Fibroblast of pulmonary artery (primary cell): Measurements from ENCODE around the gene RGS2.

Source experiments
- DNase-seq: peaks from one replicate; pipeline ENCODE4 v3.0.0-alpha.2; 2010; ENCODE audit warnings: low read depth
- H3K4me3 ChIP-seq: replicated peaks from 2 replicates; pipeline ENCODE4 v1.5.1; 2011; ENCODE audit warnings: low read depth, mild to moderate bottlenecking, control low read depth, low read length, moderate library complexity
- CTCF ChIP-seq: IDR thresholded peaks from 2 replicates; pipeline ENCODE4 v1.5.1; 2011; ENCODE audit warnings: mild to moderate bottlenecking, control low read depth, low read length, inconsistent platforms; ENCODE audit errors: missing control alignments

The RGS2 gene

DNA sequence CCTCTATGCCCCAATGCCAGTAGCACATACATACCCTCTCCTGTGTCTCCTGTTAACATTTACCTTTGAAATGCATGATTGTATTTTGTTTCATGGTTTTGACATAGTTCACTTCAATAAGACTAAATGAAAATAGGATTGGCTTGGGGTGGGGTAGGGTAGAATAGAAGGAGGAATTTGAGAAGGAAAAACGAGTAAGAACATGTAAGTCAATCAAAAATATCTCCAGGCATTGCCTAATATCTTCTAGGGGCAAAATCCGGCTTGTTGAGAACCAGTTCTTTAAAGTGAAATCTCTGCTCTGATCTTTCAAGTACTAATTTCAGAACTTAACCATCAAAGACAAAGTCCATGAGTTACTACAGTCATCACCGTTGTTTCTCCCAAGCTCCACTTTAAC lies 31.8 kb upstream of the RGS2 start:
- DNase-seq = no peak
- TF ChIP-seq CTCF = no peak
- no peak overlapping the region for H3K4me3 ChIP-seq

- DNase-seq = no peak
- H3K4me3 ChIP-seq = no peak overlapping the region
- no peak for TF ChIP-seq CTCF
Measured at GRCh38 chr1:192783791-192784190, 25.0 kb upstream of the RGS2 start.

DNA sequence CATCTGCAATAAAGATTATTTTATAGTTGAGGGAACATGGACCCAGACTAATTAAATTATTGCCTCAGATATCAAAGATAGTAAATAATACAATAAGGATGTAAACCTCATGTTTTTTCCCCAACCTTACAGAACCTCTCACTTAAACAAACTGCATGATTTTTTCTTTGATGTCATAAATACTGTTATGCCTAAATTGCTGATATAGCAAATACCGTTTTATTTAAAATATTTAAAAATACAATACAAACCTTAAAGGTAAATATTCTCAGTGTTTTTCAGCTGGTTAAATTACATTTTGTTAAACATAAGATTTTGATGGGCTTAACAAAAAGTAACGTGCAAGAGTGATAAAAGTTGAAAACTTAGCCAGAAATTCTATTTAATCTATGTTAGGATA lies 24.4 kb upstream of the RGS2 start:
- no peak for DNase-seq
- no peak overlapping the region for H3K4me3 ChIP-seq
- TF ChIP-seq CTCF = no peak

DNA sequence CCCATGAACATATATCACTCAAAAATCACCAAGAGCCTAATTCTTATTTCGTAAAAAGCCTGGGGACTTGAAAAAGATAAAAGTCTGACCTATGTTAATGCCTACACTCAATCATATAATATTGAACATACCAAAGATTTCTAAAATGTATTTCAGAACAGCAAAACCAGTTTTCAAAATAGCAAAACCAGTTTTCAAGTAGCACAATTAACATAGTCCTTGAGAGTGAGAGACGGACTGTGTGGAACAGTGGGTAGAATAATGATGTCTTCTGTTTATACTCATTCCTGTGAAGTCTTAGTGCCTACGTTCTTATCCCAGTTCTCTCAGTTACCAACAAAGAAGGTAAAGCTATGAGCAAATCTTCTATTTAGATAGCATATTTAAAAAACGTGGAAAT lies 22.3 kb upstream of the RGS2 start:
- no peak overlapping the region for H3K4me3 ChIP-seq
- no peak for DNase-seq
- TF ChIP-seq CTCF = no peak

DNA sequence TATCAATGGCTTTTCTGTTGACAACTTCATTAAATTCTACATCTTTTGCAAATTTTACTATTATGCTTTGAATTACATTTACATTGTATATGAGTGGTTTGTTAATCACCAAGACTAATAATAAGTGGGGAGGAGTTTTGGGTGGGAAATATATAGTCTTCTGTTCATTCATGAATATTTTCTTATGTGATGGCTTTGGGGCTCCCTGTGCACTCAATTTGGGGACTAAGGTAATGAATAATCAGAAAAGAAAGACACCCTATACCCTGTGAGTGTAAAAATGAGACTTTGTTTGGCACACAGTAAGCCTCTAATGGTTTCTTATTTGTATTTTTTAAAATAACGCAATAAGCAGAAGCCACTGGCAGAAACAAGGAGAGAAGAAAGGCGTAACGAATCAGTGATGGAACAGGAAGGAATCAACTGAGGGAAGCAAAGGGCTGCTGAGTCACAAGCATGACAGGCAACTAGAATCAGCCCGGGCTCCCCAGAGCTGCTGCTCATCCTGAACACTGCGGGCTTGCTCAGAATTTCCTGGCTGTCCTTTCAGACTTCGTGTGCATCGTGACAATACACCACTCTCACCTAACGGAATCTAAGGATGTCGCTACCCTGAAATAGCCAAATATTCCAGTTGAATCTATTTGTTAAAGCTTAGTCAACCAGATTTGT lies 20.8 kb upstream of the RGS2 start:
- DNase-seq = peak; percentile 63
- no peak overlapping the region for H3K4me3 ChIP-seq
- TF ChIP-seq CTCF = no peak

- no peak for DNase-seq
Measured at GRCh38 chr1:192789871-192790270, 19.0 kb upstream of the RGS2 start.

More at GRCh38 chr1:192789871-192790270, 19.0 kb upstream of the RGS2 start:
- TF ChIP-seq CTCF = no peak
- H3K4me3 ChIP-seq = no peak overlapping the region
